Hindlimb muscle (tissue), 1 donor: ENCODE results near the gene DOLPP1. TPM values are rescaled to one million over a fixed set of nuclear protein-coding genes. Genes with fewer than 3 reads are reported as not detected.

Source experiments
- DNase-seq: peaks from one replicate; pipeline ENCODE4 v3.0.0-alpha.2; 2013
- polyA plus RNA-seq: library from polyadenylated mRNA; unstranded; fragments of 120-200 nt; gene quantifications from one replicate; pipeline ENCODE4 v1.2.1, GENCODE V29; 2013; ENCODE audit not compliant: insufficient read length

The DOLPP1 gene
- polyA plus RNA-seq, 1 donor = 9.1 TPM

GRCh38 chr9:129064499-129064908 lies 16.4 kb upstream of the DOLPP1 start:
- no peak for DNase-seq

DNA sequence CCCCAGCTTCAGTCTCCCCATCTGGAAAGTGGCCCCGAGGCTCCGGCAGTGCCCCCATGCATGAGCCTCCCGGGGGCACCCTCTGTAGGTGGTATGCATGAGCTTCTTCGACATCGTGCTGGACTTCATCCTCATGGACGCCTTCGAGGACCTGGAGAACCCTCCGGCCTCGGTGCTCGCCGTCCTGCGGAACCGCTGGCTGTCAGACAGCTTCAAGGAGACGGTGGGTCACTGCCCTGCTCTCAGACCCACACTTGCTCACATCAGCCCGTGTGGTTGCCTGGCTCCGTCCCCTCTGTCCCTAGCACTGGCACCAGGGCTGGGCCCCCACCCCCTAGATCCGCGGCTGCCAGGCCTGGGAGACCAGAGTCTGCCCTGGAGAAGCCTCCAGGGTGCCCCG lies 12.8 kb upstream of the DOLPP1 start:
- no peak for DNase-seq

- no peak for DNase-seq
Observed at GRCh38 chr9:129068990-129069861, 11.7 kb upstream of the DOLPP1 start.

- DNase-seq = no peak
Observed at GRCh38 chr9:129069862-129070641, 10.9 kb upstream of the DOLPP1 start.

GRCh38 chr9:129070696-129071525 lies 10.0 kb upstream of the DOLPP1 start:
- no peak for DNase-seq

DNA sequence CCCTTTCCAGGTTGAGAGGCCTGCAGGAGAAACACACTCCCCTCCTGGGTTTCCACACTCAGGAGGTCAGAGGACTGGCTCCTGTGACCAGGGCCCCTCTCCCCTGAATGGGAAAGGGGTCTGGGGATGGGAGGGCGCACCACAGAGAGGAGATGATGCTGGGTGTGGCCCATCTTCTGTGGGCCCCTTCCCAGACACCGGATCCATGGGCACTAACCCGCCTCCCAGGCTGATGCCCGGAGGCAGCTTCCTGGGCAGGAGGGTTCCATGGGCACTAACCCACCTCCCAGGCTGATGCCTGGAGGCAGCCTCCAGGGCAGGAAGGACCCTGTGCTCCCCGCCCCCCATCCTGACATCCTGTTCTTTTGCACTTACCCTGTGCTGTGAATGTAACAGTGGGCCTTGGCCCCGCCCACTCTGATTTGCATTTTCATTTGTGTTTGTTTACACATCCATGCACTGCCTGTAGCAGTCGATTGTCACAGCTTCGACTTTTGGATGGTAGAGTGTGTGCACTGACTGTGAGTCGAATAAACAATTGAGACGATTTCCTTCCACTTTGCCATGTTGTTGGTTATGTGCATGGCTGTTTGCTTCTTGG lies 9.3 kb upstream of the DOLPP1 start:
- DNase-seq = no peak

- DNase-seq = no peak
Observed at GRCh38 chr9:129072171-129072570, 8.7 kb upstream of the DOLPP1 start.

DNA sequence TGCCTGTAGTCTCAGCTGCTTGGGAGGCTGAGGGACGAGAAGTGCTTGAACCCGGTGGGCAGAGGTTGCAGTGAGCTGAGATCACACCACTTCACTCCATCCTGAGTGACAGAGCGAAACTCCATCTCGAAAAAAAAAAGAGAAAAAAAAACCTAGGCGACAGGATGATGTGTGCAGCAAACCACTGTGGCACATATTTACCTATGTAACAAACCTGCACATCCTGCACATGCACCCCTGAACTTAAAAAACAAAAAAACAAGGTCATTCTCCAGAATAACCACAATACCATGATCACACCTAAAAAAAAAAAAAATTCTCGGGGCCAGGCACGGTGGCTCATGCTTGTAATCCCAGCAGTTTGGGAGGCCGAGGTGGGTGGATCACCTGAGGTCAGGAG lies 7.5 kb upstream of the DOLPP1 start:
- no peak for DNase-seq

DNA sequence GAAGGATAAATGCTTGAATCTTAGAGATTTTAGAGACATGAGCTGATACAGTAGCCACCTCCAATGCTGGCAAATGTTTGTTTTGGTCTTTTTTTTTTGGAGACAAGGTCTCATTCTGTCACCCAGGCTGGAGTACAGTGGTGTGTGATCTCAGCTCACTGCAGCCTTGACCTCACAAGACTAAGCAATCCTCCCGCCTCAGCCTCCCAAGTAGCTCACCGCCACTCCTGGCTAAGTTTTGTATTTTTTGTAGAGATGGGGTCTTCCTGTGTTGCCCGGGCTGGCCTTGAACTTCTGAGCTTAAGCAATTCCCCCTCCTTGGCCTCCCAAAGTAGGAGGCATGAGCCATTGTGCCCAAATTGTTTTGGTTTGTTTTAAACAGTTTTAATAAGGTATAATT lies 6.8 kb upstream of the DOLPP1 start:
- DNase-seq = no peak

- DNase-seq = no peak
Observed at GRCh38 chr9:129075996-129076639, 4.8 kb upstream of the DOLPP1 start.

- no peak for DNase-seq
Observed at GRCh38 chr9:129076640-129077037, 4.3 kb upstream of the DOLPP1 start.

- DNase-seq = no peak
Observed at GRCh38 chr9:129077236-129077635, 3.7 kb upstream of the DOLPP1 start.

- no peak for DNase-seq
Observed at GRCh38 chr9:129078691-129079503, 2.0 kb upstream of the DOLPP1 start.

DNA sequence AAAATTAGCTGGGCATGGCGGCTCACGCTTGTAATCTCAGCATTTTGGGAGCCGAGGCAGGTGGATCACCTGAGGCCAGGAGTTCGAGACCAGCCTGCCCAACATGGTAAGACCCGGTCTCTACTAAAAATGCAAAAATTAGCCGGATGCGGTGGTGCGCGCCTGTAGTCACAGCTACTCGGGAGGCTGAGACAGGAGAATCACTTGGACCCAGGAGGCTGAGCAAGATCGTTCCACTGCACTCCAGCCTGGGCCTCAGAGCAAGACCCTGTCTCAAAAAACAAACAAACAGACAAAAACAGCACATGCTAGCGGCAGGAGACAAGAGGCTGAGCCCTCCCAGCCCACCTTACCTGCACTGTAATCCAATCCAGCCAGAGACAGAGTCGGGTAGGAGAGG lies 1.1 kb upstream of the DOLPP1 start:
- DNase-seq = no peak

GRCh38 chr9:129080298-129080600 lies 662 bp upstream of the DOLPP1 start:
- DNase-seq = no peak

- DNase-seq = no peak
Observed at GRCh38 chr9:129081388-129081904, 535 bp downstream of the DOLPP1 start.

DNA sequence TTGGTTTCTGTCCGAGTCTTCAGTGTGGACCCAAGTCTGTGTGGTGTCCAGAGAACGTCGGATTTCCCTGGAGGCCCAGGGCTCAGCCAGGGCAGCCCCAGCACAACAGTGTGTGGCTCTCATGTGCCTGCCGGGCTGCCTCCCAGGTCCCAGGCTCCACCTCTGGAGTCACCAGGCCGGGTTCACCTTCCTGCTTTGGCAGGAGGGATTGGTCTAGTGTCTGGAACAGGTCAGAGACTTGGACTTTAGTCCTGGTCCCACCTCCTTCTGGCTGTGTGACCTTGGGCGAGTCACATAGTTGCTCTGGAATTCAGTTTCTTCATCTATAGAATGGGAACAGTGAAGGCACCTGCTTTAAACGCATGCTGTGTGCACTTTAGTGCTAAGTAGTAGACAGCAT lies 3.2 kb downstream of the DOLPP1 start:
- no peak for DNase-seq

GRCh38 chr9:129089246-129089645 lies 8.3 kb downstream of the DOLPP1 start:
- DNase-seq = no peak

DNA sequence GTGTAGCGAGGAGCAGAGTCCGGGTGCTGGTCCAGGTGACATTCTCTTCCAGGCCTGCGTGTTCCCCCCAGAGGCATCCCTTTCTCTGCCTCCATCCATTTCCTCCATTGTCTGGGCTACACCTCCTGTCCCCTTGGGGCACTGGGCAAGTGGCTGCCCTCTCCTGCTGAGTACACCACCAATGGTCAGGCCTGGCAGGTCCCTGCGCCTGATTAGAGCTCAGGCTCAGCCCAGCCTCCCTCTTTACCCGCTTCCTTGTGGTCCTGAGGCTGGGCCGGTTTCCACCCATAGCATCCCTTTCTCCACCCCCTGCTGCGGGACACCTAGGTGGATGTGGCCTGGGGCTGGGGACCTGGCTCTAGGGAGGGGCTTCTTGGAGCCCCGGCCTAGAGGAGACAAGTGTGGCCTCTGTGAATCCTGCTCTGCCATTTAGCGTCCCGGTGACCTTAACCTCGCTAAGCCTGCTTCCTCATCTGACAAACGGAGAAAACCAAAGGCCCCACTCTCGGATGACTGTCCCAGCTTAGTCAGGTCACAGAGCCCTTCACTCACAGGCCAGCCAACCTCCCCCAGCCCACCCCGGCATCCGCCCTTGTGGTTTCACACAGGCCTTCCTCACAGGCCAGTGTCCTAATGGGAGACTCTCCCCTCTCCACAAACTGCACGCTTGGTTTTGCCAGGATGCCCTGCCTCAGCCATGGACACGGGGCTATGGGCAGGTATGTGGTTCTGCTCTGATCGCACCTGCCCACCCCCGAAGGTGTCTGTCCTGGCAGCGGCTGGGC lies 12.9 kb downstream of the DOLPP1 start:
- DNase-seq = no peak
